IMR-90 (cell line): ENCODE results near the gene C4orf33. TPM values are rescaled to one million over a fixed set of nuclear protein-coding genes. Genes with fewer than 3 reads are reported as not detected.

ENCODE experiments used
- ATAC-seq: fragments of 200-7000 bp; cut with Tn5 transposase; 2 replicates; pipeline ENCODE4 v1.9.1; 2020; ENCODE audit warnings: low read depth, mild to moderate bottlenecking, moderate library complexity
- BruUV-seq: library from RNA; stranded (reverse); fragments of 400-500 nt; replicated peaks from 2 replicates; lab custom pipeline; 2021; lab: Mats Ljungman, UMichigan
- CTCF ChIA-PET: fragments of 300-600 bp; formaldehyde crosslinking; extraction: SDS; loops from one replicate; lab custom pipeline; 2021; ENCODE audit warnings: antibody characterized with exemption; lab: Yijun Ruan, JAX
- POLR2A ChIA-PET: fragments of 300-600 bp; sonication (Branson Sonifier 250); formaldehyde crosslinking; loops from one replicate; lab custom pipeline; 2022; ENCODE audit warnings: antibody characterized with exemption; ENCODE audit not compliant: unreplicated experiment; lab: Charles Lee
- DNase-seq: peaks from one replicate; pipeline ENCODE4 v3.0.0; 2013
- H2AFZ ChIP-seq: replicated peaks from 2 replicates; pipeline ENCODE3; 2013; ENCODE audit warnings: low read length, mild to moderate bottlenecking; ENCODE audit not compliant: poor library complexity
- H2AK5ac ChIP-seq: 2 replicates; pipeline ENCODE4 v1.6.1; 2013; ENCODE audit warnings: low read depth, low read length, inconsistent platforms
- H2AK9ac ChIP-seq: replicated peaks from 2 replicates; pipeline ENCODE3; 2013; ENCODE audit warnings: mild to moderate bottlenecking, low read depth, low read length, moderate library complexity; ENCODE audit not compliant: poor library complexity
- H2BK120ac ChIP-seq: 2 replicates; pipeline ENCODE4 v1.6.1; 2013; ENCODE audit warnings: low read depth, low read length, inconsistent platforms
- H2BK15ac ChIP-seq: 3 replicates; pipeline ENCODE4 v1.6.1; 2013; ENCODE audit warnings: low read depth, low read length, inconsistent platforms
- H2BK20ac ChIP-seq: 2 replicates; pipeline ENCODE4 v1.6.1; 2013; ENCODE audit warnings: low read depth, mild to moderate bottlenecking, inconsistent platforms, low read length, moderate library complexity
- H2BK5ac ChIP-seq: 2 replicates; pipeline ENCODE4 v1.6.1; 2013; ENCODE audit warnings: mild to moderate bottlenecking, low read depth, low read length, inconsistent platforms; ENCODE audit not compliant: poor library complexity, severe bottlenecking
- H3K14ac ChIP-seq: replicated peaks from 2 replicates; pipeline ENCODE4 v1.6.1; 2013; ENCODE audit warnings: low read depth, low read length, inconsistent platforms
- H3K18ac ChIP-seq: 2 replicates; pipeline ENCODE4 v1.6.1; 2013; ENCODE audit warnings: low read depth, low read length, control low read depth
- H3K23ac ChIP-seq: 2 replicates; pipeline ENCODE4 v1.6.1; 2013; ENCODE audit warnings: low read depth, low read length, inconsistent platforms
- H3K27ac ChIP-seq: 2 replicates; pipeline ENCODE4 v1.5.1; 2013; ENCODE audit warnings: mild to moderate bottlenecking, control low read depth, low read length; ENCODE audit not compliant: insufficient read depth
- H3K27me3 ChIP-seq: 2 replicates; pipeline ENCODE4 v1.6.1; 2013; ENCODE audit warnings: low read length; ENCODE audit not compliant: control insufficient read depth, insufficient read depth
- H3K36me3 ChIP-seq: 2 replicates; pipeline ENCODE4 v1.6.1; 2013; ENCODE audit warnings: low read length, mixed read lengths; ENCODE audit not compliant: control insufficient read depth, insufficient read depth
- H3K4ac ChIP-seq: 2 replicates; pipeline ENCODE4 v1.6.1; 2013; ENCODE audit warnings: low read depth, low read length, inconsistent platforms
- H3K4me1 ChIP-seq: 2 replicates; pipeline ENCODE4 v1.6.1; 2013; ENCODE audit warnings: low read length, mixed read lengths; ENCODE audit not compliant: control insufficient read depth, insufficient read depth
- H3K4me2 ChIP-seq: 2 replicates; pipeline ENCODE4 v1.6.1; 2013; ENCODE audit warnings: low read depth, mild to moderate bottlenecking, control low read depth, low read length, moderate library complexity
- H3K4me3 ChIP-seq: 2 replicates; pipeline ENCODE4 v1.5.1; 2013; ENCODE audit warnings: low read depth, mild to moderate bottlenecking, control low read depth, low read length, moderate library complexity; ENCODE audit not compliant: insufficient read depth
- H3K56ac ChIP-seq: 2 replicates; pipeline ENCODE4 v1.6.1; 2013; ENCODE audit warnings: low read length, inconsistent platforms; ENCODE audit not compliant: insufficient read depth; ENCODE audit errors: extremely low read depth
- H3K79me1 ChIP-seq, 2 experiments: 2 replicates each; pipeline ENCODE4 v1.6.1; 2013; ENCODE audit warnings: low read length in 2 of 2, inconsistent platforms in 1 of 2, low read depth in 1 of 2
- H3K9ac ChIP-seq: 2 replicates; pipeline ENCODE4 v1.6.1; 2013; ENCODE audit warnings: low read depth, low read length, control low read depth
- H3K9me1 ChIP-seq: 2 replicates; pipeline ENCODE4 v1.6.1; 2013; ENCODE audit warnings: low read length, inconsistent platforms; ENCODE audit not compliant: insufficient read depth
- H3K9me3 ChIP-seq: 2 replicates; pipeline ENCODE4 v1.6.1; 2013; ENCODE audit warnings: low read length; ENCODE audit not compliant: control insufficient read depth, insufficient read depth
- H4K20me1 ChIP-seq: 2 replicates; pipeline ENCODE4 v1.6.1; 2013; ENCODE audit warnings: low read length, inconsistent platforms; ENCODE audit not compliant: insufficient read depth
- H4K5ac ChIP-seq: 2 replicates; pipeline ENCODE4 v1.6.1; 2013; ENCODE audit warnings: mild to moderate bottlenecking, low read depth, low read length, control low read depth
- H4K8ac ChIP-seq, 2 experiments: 2 replicates each; pipeline ENCODE4 v1.6.1; 2013; ENCODE audit warnings: low read depth in 2 of 2, low read length in 2 of 2, control low read depth in 1 of 2, inconsistent platforms in 1 of 2
- H4K91ac ChIP-seq: 2 replicates; pipeline ENCODE4 v1.6.1; 2013; ENCODE audit warnings: low read depth, low read length, inconsistent platforms; ENCODE audit not compliant: insufficient read depth
- CEBPB ChIP-seq: IDR thresholded peaks from 2 replicates; pipeline ENCODE4 v1.6.1; 2012; ENCODE audit warnings: low read depth, low read length, improper control_type of control experiment
- MAZ ChIP-seq: IDR thresholded peaks from 2 replicates; pipeline ENCODE4 v1.6.1; 2012; ENCODE audit warnings: low read depth, mild to moderate bottlenecking, low read length, improper control_type of control experiment, moderate library complexity, borderline replicate concordance
- WGBS, 2 experiments: methylation state at CpG; one replicate each; pipeline versions ENCODE4 v1.1.5 to v1.1.7; 2013; ENCODE audit warnings: missing lambda C conversion rate in 2 of 2; ENCODE audit not compliant: insufficient read length in 1 of 2; ENCODE audit errors: extremely low coverage in 2 of 2; 5-methylcytosine and 5-hydroxymethylcytosine counted together
- dilution Hi-C: fragments of 300-500 bp; cut with HindIII; formaldehyde crosslinking; loops from one replicate; pipeline ENCODE4 v1.14.3; 2018; ENCODE audit warnings: low sequenced_read_pairs; ENCODE audit not compliant: unreplicated experiment
- in situ Hi-C: fragments of 300-500 bp; cut with MboI; formaldehyde crosslinking; loops from 3 replicates; pipeline ENCODE4 v1.14.3; 2019; ENCODE audit warnings: low sequenced_read_pairs, inconsistent platforms, mixed read lengths
- intact Hi-C: fragments of 100-400 bp; cut with micrococcal nuclease; formaldehyde crosslinking; loops from 2 replicates; pipeline ENCODE4 v1.10.0; 2022
- polyA plus RNA-seq, 3 experiments: library from polyadenylated mRNA; depleted of rRNA; stranded (reverse); fragments of >200 nt; gene quantifications; 2 replicates each; pipeline ENCODE4 v1.2.3, GENCODE V29; 2012; ENCODE audit warnings: low replicate concordance in 1 of 3
- total RNA-seq: library from RNA; depleted of rRNA; stranded (reverse); fragments of >200 nt; gene quantifications from 2 replicates; pipeline ENCODE4 v1.2.3, GENCODE V29; 2012

Gene C4orf33
- total and polyA plus RNA-seq, 2 of the 4 experiments (the other 2 are of a cell fraction) = 4.7 to 5.3 TPM

DNA sequence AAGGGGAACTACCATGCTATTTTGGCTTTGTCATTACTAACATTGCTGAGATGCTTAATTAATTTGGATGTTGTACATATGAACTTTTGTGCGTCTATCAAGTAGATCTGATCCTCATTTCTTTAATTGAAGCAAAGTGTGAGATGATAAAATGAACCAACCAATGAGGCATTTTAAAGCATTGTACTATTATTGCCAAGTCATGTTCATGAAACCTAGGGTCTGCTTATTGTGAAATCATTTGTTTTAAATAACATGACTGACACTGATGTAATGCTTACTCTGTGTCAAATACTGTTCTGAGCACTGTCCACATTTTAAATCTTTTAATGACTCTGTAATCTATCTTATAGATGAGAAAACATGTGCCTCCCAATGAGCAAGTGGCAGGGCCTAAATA is 57.7 kb downstream of the C4orf33 start:
- in situ Hi-C loops (no loop called here), intact Hi-C loops (no loop called here), dilution Hi-C loops (no loop called here)
- Histone ChIP-seq H2AK5ac (no peak overlapping the region), H3K23ac (no peak overlapping the region), H2BK120ac (no peak overlapping the region), H2BK15ac (no peak overlapping the region), H3K14ac (no peak overlapping the region), H2BK5ac (no peak overlapping the region), H2AFZ (no peak overlapping the region), H3K36me3 (no peaks in the 10 kb centered on the region), H3K9me3 (no peaks in the 10 kb centered on the region), H3K4me1 (no peaks in the 10 kb centered on the region), H4K5ac (no peak overlapping the region), H4K8ac (no peak overlapping the region), H3K18ac (no peak overlapping the region), H4K20me1 (no peaks in the 10 kb centered on the region), H3K4me2 (no peak overlapping the region), H3K79me1 (no peaks in the 10 kb centered on the region), H3K9ac (no peak overlapping the region), H3K4ac (no peak overlapping the region), H2BK20ac (no peak overlapping the region), H3K27me3 (peaks cover 3% of the 10 kb centered on the region), H2AK9ac (no peak overlapping the region), H3K56ac (no peak overlapping the region), H3K4me3 (no peak overlapping the region), H3K27ac (no peak overlapping the region), H3K9me1 (no peaks in the 10 kb centered on the region), H4K91ac (no peak overlapping the region)
- ATAC-seq (no peak), DNase-seq (no peak)
- no CpG with 5 or more reads among the region's 1 CpG for WGBS, 2 experiments
- POLR2A ChIA-PET = no interaction called here
- CTCF ChIA-PET = no interaction called here
- TF ChIP-seq MAZ = no peak
- TF ChIP-seq CEBPB = peak; percentile 43; the same call in 1 of the 2 replicates
- no TSS peak for BruUV-seq
